Skeletal muscle satellite cell (primary cell): Measurements from ENCODE around the gene SLC38A5.
A peak's percentile ranks its signal among the peaks of the same experiment; 100 is the strongest.

ENCODE experiments used
- H3K27me3 ChIP-seq: 2 replicates; pipeline ENCODE4 v1.7.0; 2013; ENCODE audit warnings: low read length; ENCODE audit not compliant: control insufficient read depth, insufficient read depth
- H3K36me3 ChIP-seq: 2 replicates; pipeline ENCODE4 v1.7.0; 2013; ENCODE audit warnings: mild to moderate bottlenecking, control low read depth, low read length; ENCODE audit not compliant: insufficient read depth
- H3K4me1 ChIP-seq: 2 replicates; pipeline ENCODE4 v1.7.0; 2013; ENCODE audit warnings: low read length; ENCODE audit not compliant: control insufficient read depth, insufficient read depth
- H3K4me2 ChIP-seq: 2 replicates; pipeline ENCODE4 v1.7.0; 2013; ENCODE audit warnings: mild to moderate bottlenecking, low read length
- H3K4me3 ChIP-seq: 2 replicates; pipeline ENCODE4 v1.7.0; 2013; ENCODE audit warnings: low read length
- H3K9ac ChIP-seq: 2 replicates; pipeline ENCODE4 v1.7.0; 2013; ENCODE audit warnings: mild to moderate bottlenecking, low read depth, low read length, moderate library complexity
- H3K9me3 ChIP-seq: replicated peaks from 2 replicates; pipeline ENCODE4 v1.7.0; 2013; ENCODE audit warnings: mild to moderate bottlenecking, control low read depth, low read length

SLC38A5 gene

GRCh38 chrX:48490661-48491060 lies 20.6 kb upstream of the SLC38A5 start:
- peaks cover 9% of the 10 kb centered on the region for H3K36me3 ChIP-seq

GRCh38 chrX:48489892-48490291 lies 19.8 kb upstream of the SLC38A5 start:
- Histone ChIP-seq H3K36me3 (peaks cover 9% of the 10 kb centered on the region), H3K4me2 (no peak overlapping the region), H3K4me1 (peaks cover 51% of the 10 kb centered on the region), H3K9me3 (no peaks in the 10 kb centered on the region), H3K9ac (no peak overlapping the region), H3K27me3 (no peaks in the 10 kb centered on the region), H3K4me3 (no peak overlapping the region)

More at GRCh38 chrX:48490661-48491060, 20.6 kb upstream of the SLC38A5 start:
- no peak overlapping the region for H3K9ac ChIP-seq
- H3K4me2 ChIP-seq: no peak overlapping the region
- no peaks in the 10 kb centered on the region for H3K9me3 ChIP-seq
- no peak overlapping the region for H3K4me3 ChIP-seq
- peaks cover 51% of the 10 kb centered on the region for H3K4me1 ChIP-seq
- H3K27me3 ChIP-seq: no peaks in the 10 kb centered on the region

- no peak overlapping the region for H3K4me2 ChIP-seq
- H3K36me3 ChIP-seq: peaks cover 9% of the 10 kb centered on the region
- H3K9ac ChIP-seq: no peak overlapping the region
- H3K27me3 ChIP-seq: no peaks in the 10 kb centered on the region
- no peaks in the 10 kb centered on the region for H3K9me3 ChIP-seq
- peaks cover 51% of the 10 kb centered on the region for H3K4me1 ChIP-seq
- no peak overlapping the region for H3K4me3 ChIP-seq
These were observed 19.2 kb upstream of the SLC38A5 start for GRCh38 chrX:48489296-48489695.

DNA sequence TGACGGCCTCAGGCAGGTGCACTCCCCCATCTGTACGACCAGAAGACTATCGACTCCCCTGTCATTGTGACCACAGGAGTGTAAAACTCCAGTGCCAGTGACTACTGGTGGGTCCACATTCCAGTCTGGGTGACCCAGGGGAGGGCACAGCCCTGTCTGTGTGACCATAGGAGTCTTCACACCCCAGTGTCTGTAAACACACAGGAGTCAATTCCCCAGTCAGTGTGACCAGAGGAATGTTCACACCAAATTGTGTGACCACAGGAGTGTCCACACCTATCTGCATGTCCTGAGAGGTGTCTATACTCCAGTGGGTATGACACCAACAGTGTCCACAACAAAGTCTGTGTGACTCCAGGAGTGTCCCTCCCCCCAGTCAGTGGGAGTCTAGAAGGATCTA lies 18.0 kb upstream of the SLC38A5 start:
- H3K36me3 ChIP-seq: peaks cover 16% of the 10 kb centered on the region
- no peaks in the 10 kb centered on the region for H3K9me3 ChIP-seq
- H3K4me3 ChIP-seq: no peak overlapping the region
- H3K9ac ChIP-seq: peak overlapping the region; percentile 42
- H3K4me1 ChIP-seq: peaks cover 41% of the 10 kb centered on the region
- H3K27me3 ChIP-seq: no peaks in the 10 kb centered on the region
- no peak overlapping the region for H3K4me2 ChIP-seq

DNA sequence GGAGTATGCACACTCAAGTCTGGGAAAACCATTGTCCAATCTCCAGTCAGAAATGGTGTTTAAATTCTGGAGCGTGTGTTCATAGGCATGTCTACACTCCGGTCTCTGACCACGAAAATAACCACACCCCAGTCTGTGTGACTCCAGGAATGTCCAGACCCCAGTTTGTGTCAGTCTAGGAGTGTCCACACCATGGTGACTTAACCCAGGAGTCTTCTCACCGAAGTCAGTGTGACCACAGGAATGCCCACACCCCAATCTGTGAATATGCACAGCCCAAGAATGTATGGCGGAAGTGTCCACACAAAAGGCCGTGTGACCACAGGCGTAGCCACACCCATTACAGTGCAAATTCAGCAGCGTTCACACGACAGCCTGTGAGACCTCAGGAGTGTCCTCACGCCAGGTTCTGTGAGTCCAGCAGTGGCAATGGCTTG lies 17.3 kb upstream of the SLC38A5 start:
- H3K9ac ChIP-seq: peak overlapping the region; percentile 42
- peaks cover 34% of the 10 kb centered on the region for H3K4me1 ChIP-seq
- H3K4me2 ChIP-seq: no peak overlapping the region
- peaks cover 23% of the 10 kb centered on the region for H3K36me3 ChIP-seq
- no peak overlapping the region for H3K4me3 ChIP-seq
- no peaks in the 10 kb centered on the region for H3K27me3 ChIP-seq
- no peaks in the 10 kb centered on the region for H3K9me3 ChIP-seq

DNA sequence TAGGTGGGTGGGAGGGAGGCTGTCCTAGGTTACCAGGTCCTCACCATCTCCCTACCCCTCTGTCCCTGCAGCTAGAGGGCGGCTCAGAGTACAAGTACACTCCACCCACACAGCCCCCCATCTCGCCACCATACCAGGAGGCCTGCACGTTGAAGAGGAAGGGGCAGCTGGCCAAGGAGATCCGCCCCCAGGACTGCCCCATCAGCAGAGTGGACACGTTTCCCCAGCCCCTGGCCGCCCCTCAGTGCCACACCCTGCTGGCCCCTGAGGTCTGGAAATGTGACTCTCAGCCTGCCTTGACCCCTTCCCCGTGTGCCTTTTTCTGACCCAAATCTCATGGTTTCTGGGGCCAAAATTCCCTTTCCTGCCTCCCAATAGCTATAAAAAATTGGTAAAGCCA lies 12.5 kb upstream of the SLC38A5 start:
- Histone ChIP-seq H3K4me2 (no peak overlapping the region), H3K9ac (no peak overlapping the region), H3K27me3 (no peaks in the 10 kb centered on the region), H3K9me3 (no peaks in the 10 kb centered on the region), H3K4me3 (no peak overlapping the region), H3K36me3 (peaks cover 57% of the 10 kb centered on the region), H3K4me1 (peaks cover 15% of the 10 kb centered on the region)

- Histone ChIP-seq H3K9ac (no peak overlapping the region), H3K9me3 (no peaks in the 10 kb centered on the region), H3K27me3 (no peaks in the 10 kb centered on the region), H3K4me3 (no peak overlapping the region), H3K36me3 (peaks cover 49% of the 10 kb centered on the region), H3K4me2 (no peak overlapping the region), H3K4me1 (peaks cover 9% of the 10 kb centered on the region)
These were observed 10.5 kb upstream of the SLC38A5 start for GRCh38 chrX:48480583-48480982.

DNA sequence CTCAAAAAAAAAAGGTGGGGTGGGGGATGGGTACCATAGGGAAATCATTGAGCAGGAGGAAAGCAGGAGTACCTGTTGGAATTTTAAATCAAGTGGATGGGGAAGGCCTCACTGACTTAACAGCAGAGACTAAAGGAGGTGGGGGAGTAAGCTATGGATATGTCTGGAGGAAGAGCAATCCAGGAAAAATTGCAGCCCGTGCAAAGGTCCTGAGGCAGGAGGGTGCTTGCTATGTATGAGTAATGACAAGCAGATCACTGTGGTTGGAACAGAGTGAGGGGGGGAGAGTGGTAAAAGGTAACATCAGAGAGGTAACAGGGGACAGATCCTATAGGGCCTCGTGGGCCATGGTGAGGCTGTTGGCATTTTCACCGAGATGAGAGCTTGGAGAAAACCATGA lies 10.1 kb upstream of the SLC38A5 start:
- peaks cover 49% of the 10 kb centered on the region for H3K36me3 ChIP-seq
- H3K9ac ChIP-seq: no peak overlapping the region
- H3K4me3 ChIP-seq: no peak overlapping the region
- peaks cover 10% of the 10 kb centered on the region for H3K4me1 ChIP-seq
- H3K4me2 ChIP-seq: no peak overlapping the region
- H3K27me3 ChIP-seq: no peaks in the 10 kb centered on the region
- H3K9me3 ChIP-seq: no peaks in the 10 kb centered on the region

- Histone ChIP-seq H3K9ac (no peak overlapping the region), H3K4me2 (peak overlapping the region; percentile 91), H3K9me3 (no peaks in the 10 kb centered on the region), H3K4me3 (no peak overlapping the region), H3K36me3 (peaks cover 49% of the 10 kb centered on the region), H3K27me3 (no peaks in the 10 kb centered on the region), H3K4me1 (peaks cover 14% of the 10 kb centered on the region)
These were observed 8.7 kb upstream of the SLC38A5 start for GRCh38 chrX:48478806-48479205.

DNA sequence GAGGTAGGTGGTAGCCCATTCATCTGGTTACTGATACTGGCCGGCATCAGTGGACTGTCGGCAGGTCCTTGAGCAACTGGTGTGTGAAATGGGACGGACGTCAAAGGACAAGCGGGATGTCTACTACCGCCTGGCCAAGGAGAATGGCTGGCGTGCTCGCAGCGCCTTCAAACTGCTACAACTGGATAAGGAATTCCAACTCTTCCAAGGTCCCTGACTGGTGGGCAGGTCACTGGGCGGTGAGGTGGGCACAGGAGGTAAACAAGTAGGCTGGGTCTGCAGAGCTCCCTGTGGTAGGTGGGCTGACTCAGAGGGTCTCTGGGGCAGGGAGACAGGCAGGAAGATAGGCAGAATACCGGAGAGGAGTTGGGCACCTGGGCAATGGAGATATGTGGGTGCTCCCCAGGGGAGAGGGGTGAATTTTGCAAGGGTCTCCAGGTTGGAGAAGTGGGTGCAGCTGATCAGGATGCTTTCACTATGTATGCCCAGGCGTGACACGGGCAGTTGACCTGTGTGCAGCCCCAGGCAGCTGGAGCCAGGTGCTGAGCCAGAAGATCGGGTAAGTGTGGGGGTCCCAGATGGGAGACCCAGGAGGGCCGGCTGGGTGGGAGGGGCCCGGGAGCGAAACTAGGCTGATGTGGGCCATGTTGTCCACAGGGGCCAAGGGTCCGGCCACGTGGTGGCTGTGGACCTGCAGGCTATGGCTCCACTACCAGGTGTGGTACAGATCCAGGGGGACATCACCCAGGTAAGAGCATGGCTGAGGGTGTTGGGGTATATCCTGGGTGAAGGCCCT lies 8.1 kb upstream of the SLC38A5 start:
- Histone ChIP-seq H3K4me2 (peak overlapping the region; percentile 91), H3K9me3 (no peaks in the 10 kb centered on the region), H3K36me3 (peaks cover 44% of the 10 kb centered on the region), H3K9ac (peak overlapping the region; percentile 99), H3K27me3 (no peaks in the 10 kb centered on the region), H3K4me3 (peak overlapping the region; percentile 96), H3K4me1 (peaks cover 14% of the 10 kb centered on the region)

DNA sequence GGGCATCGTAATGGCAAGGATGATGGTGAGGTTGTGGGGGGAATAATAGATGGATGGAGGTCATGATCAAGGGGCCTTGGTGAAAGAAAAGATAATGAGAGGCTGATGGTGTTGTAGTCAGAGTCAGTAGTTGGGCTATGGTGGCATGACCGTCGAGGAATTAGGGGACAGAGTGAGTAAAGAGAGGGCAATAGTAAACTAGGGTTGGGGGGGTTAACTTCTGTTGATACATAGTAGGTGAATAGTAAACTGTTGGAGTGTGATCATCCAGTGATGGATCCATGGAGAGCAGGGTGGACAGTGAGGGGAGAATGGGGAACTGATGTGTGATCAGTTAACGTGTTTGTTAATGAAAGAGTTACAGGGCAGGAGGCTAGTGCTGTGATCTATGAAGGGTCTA lies 6.9 kb upstream of the SLC38A5 start:
- Histone ChIP-seq H3K9me3 (no peaks in the 10 kb centered on the region), H3K9ac (peak overlapping the region; percentile 99), H3K27me3 (no peaks in the 10 kb centered on the region), H3K36me3 (peaks cover 31% of the 10 kb centered on the region), H3K4me3 (peak overlapping the region; percentile 96), H3K4me1 (peaks cover 14% of the 10 kb centered on the region), H3K4me2 (peak overlapping the region; percentile 91)
